GM12878 (cell line): ENCODE data around the gene UBE2G2. TPM values are rescaled to one million over a fixed set of nuclear protein-coding genes. Genes with fewer than 3 reads are reported as not detected.

ENCODE experiments used
- ATAC-seq: fragments of 200-7000 bp; cut with Tn5 transposase; 3 replicates; pipeline ENCODE4 v1.9.1; 2020; ENCODE audit warnings: mild to moderate bottlenecking, moderate library complexity
- BruUV-seq: library from RNA; stranded (reverse); fragments of 400-500 nt; replicated peaks from 2 replicates; lab custom pipeline; 2021; lab: Mats Ljungman, UMichigan
- CTCF ChIA-PET: fragments of 300-600 bp; sonication (Branson Sonifier 250); formaldehyde crosslinking; extraction: SDS; loops from one replicate; lab custom pipeline; 2021; ENCODE audit warnings: inconsistent platforms; lab: Yijun Ruan, JAX
- POLR2A ChIA-PET: fragments of 350-600 bp; formaldehyde crosslinking; extraction: SDS; loops from one replicate; lab custom pipeline; 2021; ENCODE audit warnings: inconsistent platforms; lab: Charles Lee
- RAD21 ChIA-PET: fragments of 300-600 bp; sonication (Branson Sonifier 250); formaldehyde crosslinking; loops from one replicate; lab custom pipeline; 2023; ENCODE audit warnings: antibody characterized with exemption; ENCODE audit not compliant: unreplicated experiment; lab: Charles Lee
- SMC1A ChIA-PET: fragments of 300-600 bp; sonication (Branson Sonifier 250); formaldehyde crosslinking; loops from one replicate; lab custom pipeline; 2023; ENCODE audit not compliant: unreplicated experiment, uncharacterized antibody; lab: Charles Lee
- DNase-seq: peaks from one replicate; pipeline ENCODE4 v3.0.0-alpha.2; 2011; ENCODE audit warnings: low read depth, low spot score
- FAIRE-seq: peaks from 3 replicates; lab custom pipeline; 2011; peaks lifted over from hg19 to GRCh38; lab: Jason Lieb, UNC
- H2AFZ ChIP-seq: 2 replicates; pipeline ENCODE4 v1.6.0; 2011; ENCODE audit warnings: low read depth, low read length, control low read depth; ENCODE audit not compliant: control insufficient read depth
- H3K27ac ChIP-seq: 2 replicates; pipeline ENCODE4 v1.5.1; 2011; ENCODE audit warnings: control low read depth; ENCODE audit not compliant: control insufficient read depth, insufficient read depth
- H3K27me3 ChIP-seq, 2 experiments: replicated peaks in 1 of 2; 2 replicates each; pipeline versions ENCODE4 v1.6.0 to v1.6.1; 2011; ENCODE audit warnings: low read length in 1 of 2; ENCODE audit not compliant: control insufficient read depth in 2 of 2, insufficient read depth in 2 of 2
- H3K36me3 ChIP-seq, 2 experiments: 2 replicates each; pipeline ENCODE4 v1.5.1; 2011; ENCODE audit warnings: low read length in 1 of 2; ENCODE audit not compliant: control insufficient read depth in 2 of 2, insufficient read depth in 2 of 2
- H3K4me1 ChIP-seq: 2 replicates; pipeline ENCODE4 v1.6.1; 2011; ENCODE audit warnings: mild to moderate bottlenecking, low read length, moderate library complexity, mixed read lengths; ENCODE audit not compliant: control insufficient read depth, insufficient read depth
- H3K4me2 ChIP-seq: 2 replicates; pipeline ENCODE4 v1.6.0; 2011; ENCODE audit warnings: control low read depth; ENCODE audit not compliant: control insufficient read depth, insufficient read depth
- H3K4me3 ChIP-seq: fragments of 200-600 bp; sonication (generic); 2 replicates; pipeline ENCODE4 v1.5.1; 2016
- H3K79me2 ChIP-seq: 2 replicates; pipeline ENCODE4 v1.6.0; 2011; ENCODE audit warnings: low read length; ENCODE audit not compliant: control insufficient read depth, insufficient read depth
- H3K9ac ChIP-seq: 2 replicates; pipeline ENCODE4 v1.8.0; 2011; ENCODE audit warnings: low read length, control low read depth, mixed read lengths; ENCODE audit not compliant: control insufficient read depth, insufficient read depth
- H3K9me3 ChIP-seq: replicated peaks from 3 replicates; pipeline ENCODE4 v1.5.1; 2011; ENCODE audit warnings: mild to moderate bottlenecking, low read length; ENCODE audit not compliant: control insufficient read depth, insufficient read depth
- H4K20me1 ChIP-seq: 2 replicates; pipeline ENCODE4 v1.6.0; 2011; ENCODE audit not compliant: control insufficient read depth, insufficient read depth
- EED ChIP-seq: sonication (generic); IDR thresholded peaks from 2 replicates; pipeline ENCODE4 v1.6.1; 2016; ENCODE audit warnings: antibody characterized with exemption, low read depth
- EP300 ChIP-seq, 2 experiments: fragments of 150-350 bp in 1 of 2; IDR thresholded peaks; 2 replicates each; pipeline ENCODE4 v1.6.1; 2011 to 2012; ENCODE audit warnings: low read depth in 2 of 2, low read length in 2 of 2, borderline replicate concordance in 1 of 2, improper control_type of control experiment in 1 of 2, inconsistent platforms in 1 of 2; ENCODE audit not compliant: control insufficient read depth in 1 of 2
- FOXK2 ChIP-seq: fragments of 450-650 bp; IDR thresholded peaks from 2 replicates; pipeline ENCODE4 v1.6.1; 2017; ENCODE audit warnings: mild to moderate bottlenecking, moderate library complexity
- GATAD2B ChIP-seq: fragments of 450-650 bp; conservative IDR thresholded peaks from 2 replicates; pipeline ENCODE4 v1.6.1; 2017; ENCODE audit warnings: low read depth, mild to moderate bottlenecking, moderate library complexity
- JUND ChIP-seq: IDR thresholded peaks from 2 replicates; pipeline ENCODE4 v1.6.1; 2012; ENCODE audit warnings: low read depth, mild to moderate bottlenecking, low read length, improper control_type of control experiment, moderate library complexity
- KAT2A ChIP-seq: conservative IDR thresholded peaks from 2 replicates; pipeline ENCODE4 v1.6.1; 2011; ENCODE audit warnings: low read depth, low read length; ENCODE audit not compliant: control insufficient read depth
- MTA3 ChIP-seq: IDR thresholded peaks from 2 replicates; pipeline ENCODE4 v1.6.1; 2012; ENCODE audit warnings: low read length, inconsistent platforms, borderline replicate concordance
- PKNOX1 ChIP-seq: fragments of 450-650 bp; IDR thresholded peaks from 2 replicates; pipeline ENCODE4 v1.6.1; 2016; ENCODE audit warnings: mild to moderate bottlenecking
- POLR2AphosphoS2 ChIP-seq: IDR thresholded peaks from 2 replicates; pipeline ENCODE4 v1.6.1; 2011; ENCODE audit warnings: low read depth, mild to moderate bottlenecking, low read length, improper control_type of control experiment, moderate library complexity
- SIN3A ChIP-seq: IDR thresholded peaks from 2 replicates; pipeline ENCODE4 v1.6.1; 2012; ENCODE audit warnings: low read depth, low read length, improper control_type of control experiment
- ZNF24 ChIP-seq: fragments of 450-650 bp; IDR thresholded peaks from 2 replicates; pipeline ENCODE4 v1.6.1; 2017; ENCODE audit warnings: antibody characterized with exemption, mild to moderate bottlenecking
- ZSCAN29 ChIP-seq: fragments of 450-650 bp; IDR thresholded peaks from 2 replicates; pipeline ENCODE4 v1.6.1; 2017; ENCODE audit warnings: mild to moderate bottlenecking, moderate library complexity
- WGBS: methylation state at CpG from one replicate; pipeline ENCODE4 v1.1.6; 2016; ENCODE audit warnings: low lambda C conversion rate; ENCODE audit not compliant: insufficient replicate concordance, insufficient coverage; ENCODE audit errors: missing lambda C conversion rate; 5-methylcytosine and 5-hydroxymethylcytosine counted together
- in situ Hi-C: fragments of 300-500 bp; cut with MboI; formaldehyde crosslinking; loops from 9 replicates; pipeline ENCODE4 v1.14.3; 2018; ENCODE audit warnings: mixed read lengths
- intact Hi-C: fragments of 100-400 bp; cut with micrococcal nuclease; formaldehyde crosslinking; loops from one replicate; pipeline ENCODE4 v1.14.2; 2022; ENCODE audit not compliant: unreplicated experiment
- polyA plus RNA-seq, 11 experiments: library from polyadenylated mRNA; depleted of rRNA in 4 of 11; unstranded in 6 of 11; stranded (reverse) in 5 of 11; fragments of >200 nt; fragmentation: Nextera tagmentation in 4 of 11; fragmentation: Illumina TruSeq in 1 of 11; extraction: Ambion mirVana in 4 of 11; extraction: Trizol in 1 of 11; gene quantifications; 1 replicate in 1 of 11; 2 replicates in 10 of 11; pipeline versions ENCODE4 v1.2.1 to v1.2.3, GENCODE V29; 2011 to 2016; ENCODE audit warnings: inconsistent platforms in 2 of 11, missing spikeins in 2 of 11, low read depth in 1 of 11
- total RNA-seq, 4 experiments: library from RNA; depleted of rRNA in 3 of 4; stranded (reverse); fragments of >200 nt in 3 of 4; fragmentation: Illumina TruSeq in 1 of 4; extraction: Trizol in 1 of 4; gene quantifications; 2 replicates each; pipeline versions ENCODE4 v1.2.1 to v1.2.3, GENCODE V29; 2013 to 2021

Gene UBE2G2
- total and polyA plus RNA-seq, 10 of the 15 experiments (the other 5 are each of a cell fraction or from before 2014, with no cell fraction given): 27.0 to 139 (median 75.9) TPM

- TF ChIP-seq KAT2A (no peak), MTA3 (no peak), SIN3A (no peak), FOXK2 (no peak), POLR2AphosphoS2 (no peak), EED (no peak), ZNF24 (no peak)
Measured at GRCh38 chr21:44834951-44835646, 33.5 kb upstream of the UBE2G2 start (continued).

GRCh38 chr21:44834231-44834950, 32.8 kb upstream of the UBE2G2 start:
- no TSS peak for BruUV-seq
- no peaks in the 10 kb centered on the region for H3K4me1 ChIP-seq
- no peak overlapping the region for H3K9ac ChIP-seq
- no peaks in the 10 kb centered on the region for H3K9me3 ChIP-seq
- FAIRE-seq: no peak
- in situ Hi-C loops (no loop called here), intact Hi-C loops (no loop called here)
- SMC1A ChIA-PET: no interaction called here
- H2AFZ ChIP-seq: no peak overlapping the region
- CTCF ChIA-PET: no interaction called here
- POLR2A ChIA-PET: no interaction called here
- no peak for ATAC-seq
- WGBS: 41% methylated on average over 26 of the region's 26 CpGs
- H4K20me1 ChIP-seq: no peaks in the 10 kb centered on the region
- RAD21 ChIA-PET: no interaction called here
- H3K4me2 ChIP-seq: no peak overlapping the region
- no peaks in the 10 kb centered on the region for H3K27me3 ChIP-seq
- no peak overlapping the region for H3K27ac ChIP-seq
- no peak overlapping the region for H3K4me3 ChIP-seq
- H3K36me3 ChIP-seq: no peaks in the 10 kb centered on the region
- TF ChIP-seq PKNOX1: no peak
- TF ChIP-seq ZSCAN29: no peak
- no peak for TF ChIP-seq GATAD2B
- no peak for TF ChIP-seq JUND
- no peak for TF ChIP-seq EP300 (IDR thresholded peaks at IDR 0.05; ENCODE audit: borderline replicate concordance in 1 of 2, control insufficient read depth in 1 of 2, low read depth in 2 of 2, low read length in 2 of 2)
- no peak for DNase-seq
- no peaks in the 10 kb centered on the region for H3K79me2 ChIP-seq
